ENCODE measurements around the gene ERGIC3.
"Not testable (repeated sequence)": the region's sequence is repeated elsewhere in the genome, so short reads cannot be mapped to it uniquely, and the experiment has no call there.

The ERGIC3 gene
- total RNA-seq, result 68.2 to 91.2 (median 85.5) reads per million in 4 donors

GRCh38 chr20:35541783-35542662 lies at the start of gene ERGIC3:
TSS of gene ERGIC3 (plus strand) at chr20:35542078. CDS start at chr20:35542098, 20 bp downstream.
- peak; percentile 93 to 96 (median 95) for DNase-seq

GRCh38 chr20:35492352-35492751 lies 49.5 kb upstream of the ERGIC3 start:
- DNase-seq, result no peak

GRCh38 chr20:35496481-35496880 lies 45.4 kb upstream of the ERGIC3 start:
- no peak for DNase-seq

GRCh38 chr20:35497320-35497719 lies 44.6 kb upstream of the ERGIC3 start:
- no peak for DNase-seq

- DNase-seq, result no peak
Measured at GRCh38 chr20:35497780-35498189, 44.1 kb upstream of the ERGIC3 start.

GRCh38 chr20:35499271-35499670 lies 42.6 kb upstream of the ERGIC3 start:
- DNase-seq, result no peak

GRCh38 chr20:35502352-35502751 lies 39.5 kb upstream of the ERGIC3 start:
- no peak for DNase-seq

GRCh38 chr20:35503281-35503680 lies 38.6 kb upstream of the ERGIC3 start:
- DNase-seq, result no peak

GRCh38 chr20:35503841-35504561 lies 37.9 kb upstream of the ERGIC3 start:
- DNase-seq, result no peak

- DNase-seq, result no peak
Measured at GRCh38 chr20:35504751-35505150, 37.1 kb upstream of the ERGIC3 start.

- DNase-seq, result no peak
Measured at GRCh38 chr20:35506179-35506578, 35.7 kb upstream of the ERGIC3 start.

GRCh38 chr20:35506872-35507638 lies 34.8 kb upstream of the ERGIC3 start:
- peak in 1 of 5 donors; percentile 17 for DNase-seq

GRCh38 chr20:35508493-35509218 lies 33.2 kb upstream of the ERGIC3 start:
- DNase-seq, result no peak

- no peak for DNase-seq
Measured at GRCh38 chr20:35510951-35511735, 30.7 kb upstream of the ERGIC3 start.

GRCh38 chr20:35511814-35512420 lies 30.0 kb upstream of the ERGIC3 start:
- DNase-seq, result no peak

GRCh38 chr20:35514371-35514932 lies 27.4 kb upstream of the ERGIC3 start:
- no peak for DNase-seq

GRCh38 chr20:35515341-35515740 lies 26.5 kb upstream of the ERGIC3 start:
- no peak for DNase-seq

- DNase-seq, result no peak
Measured at GRCh38 chr20:35515949-35516645, 25.8 kb upstream of the ERGIC3 start.

- DNase-seq, result no peak
Measured at GRCh38 chr20:35517125-35517524, 24.8 kb upstream of the ERGIC3 start.

- DNase-seq, result not testable (repeated sequence)
Measured at GRCh38 chr20:35517767-35518166, 24.1 kb upstream of the ERGIC3 start.

Measured in T-helper 1 cell (primary cell).